Ovary (tissue), 3 donors: Measurements from ENCODE around the gene CNTNAP5.

Experiments
- EP300 ChIP-seq: sonication (generic); formaldehyde crosslinking; IDR thresholded peaks from one replicate; pipeline ENCODE4 v1.6.1; 2017; ENCODE audit warnings: antibody characterized with exemption
- TF ChIP-seq, protein P1 (sequence below), 3 donors: fragments of 450-650 bp in 2 of 3; fragments of 200-600 bp in 1 of 3; IDR thresholded peaks; one replicate each; pipeline versions ENCODE4 v1.5.1 to v1.8.0; 2016 to 2022; ENCODE audit warnings: antibody characterized with exemption in 3 of 3, mild to moderate bottlenecking in 1 of 3
- donor health status: DM: no; HTN: no; CAD: no.

- TF ChIP-seq, protein P1, sequence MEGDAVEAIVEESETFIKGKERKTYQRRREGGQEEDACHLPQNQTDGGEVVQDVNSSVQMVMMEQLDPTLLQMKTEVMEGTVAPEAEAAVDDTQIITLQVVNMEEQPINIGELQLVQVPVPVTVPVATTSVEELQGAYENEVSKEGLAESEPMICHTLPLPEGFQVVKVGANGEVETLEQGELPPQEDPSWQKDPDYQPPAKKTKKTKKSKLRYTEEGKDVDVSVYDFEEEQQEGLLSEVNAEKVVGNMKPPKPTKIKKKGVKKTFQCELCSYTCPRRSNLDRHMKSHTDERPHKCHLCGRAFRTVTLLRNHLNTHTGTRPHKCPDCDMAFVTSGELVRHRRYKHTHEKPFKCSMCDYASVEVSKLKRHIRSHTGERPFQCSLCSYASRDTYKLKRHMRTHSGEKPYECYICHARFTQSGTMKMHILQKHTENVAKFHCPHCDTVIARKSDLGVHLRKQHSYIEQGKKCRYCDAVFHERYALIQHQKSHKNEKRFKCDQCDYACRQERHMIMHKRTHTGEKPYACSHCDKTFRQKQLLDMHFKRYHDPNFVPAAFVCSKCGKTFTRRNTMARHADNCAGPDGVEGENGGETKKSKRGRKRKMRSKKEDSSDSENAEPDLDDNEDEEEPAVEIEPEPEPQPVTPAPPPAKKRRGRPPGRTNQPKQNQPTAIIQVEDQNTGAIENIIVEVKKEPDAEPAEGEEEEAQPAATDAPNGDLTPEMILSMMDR (IDR thresholded peaks at IDR 0.05) = no peak
- no peak for TF ChIP-seq EP300
Measured at GRCh38 chr2:124575497-124575896, 550.4 kb downstream of the CNTNAP5 start.
